ENCODE data around the gene RGS11.

RGS11 gene

DNA sequence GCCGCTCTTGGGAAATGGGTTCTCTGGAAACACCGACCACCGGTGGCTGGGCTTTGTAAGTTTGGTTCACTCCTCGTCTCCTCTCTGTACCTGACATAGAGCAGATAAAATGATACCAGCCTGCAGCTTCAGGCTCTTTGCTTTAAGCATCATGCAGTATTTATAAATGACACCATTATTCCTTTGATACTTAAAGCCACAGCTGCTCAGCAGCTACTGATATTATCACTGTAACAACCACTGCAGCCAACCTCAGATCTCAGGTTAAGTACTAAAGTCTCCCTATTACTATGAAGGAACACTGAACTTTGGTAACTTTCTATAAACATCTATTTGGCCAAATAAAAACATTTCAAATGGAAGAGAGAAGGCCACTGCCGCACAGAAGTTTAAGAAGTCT is 41.8 kb upstream of the RGS11 start:
- TF ChIP-seq, protein P1, sequence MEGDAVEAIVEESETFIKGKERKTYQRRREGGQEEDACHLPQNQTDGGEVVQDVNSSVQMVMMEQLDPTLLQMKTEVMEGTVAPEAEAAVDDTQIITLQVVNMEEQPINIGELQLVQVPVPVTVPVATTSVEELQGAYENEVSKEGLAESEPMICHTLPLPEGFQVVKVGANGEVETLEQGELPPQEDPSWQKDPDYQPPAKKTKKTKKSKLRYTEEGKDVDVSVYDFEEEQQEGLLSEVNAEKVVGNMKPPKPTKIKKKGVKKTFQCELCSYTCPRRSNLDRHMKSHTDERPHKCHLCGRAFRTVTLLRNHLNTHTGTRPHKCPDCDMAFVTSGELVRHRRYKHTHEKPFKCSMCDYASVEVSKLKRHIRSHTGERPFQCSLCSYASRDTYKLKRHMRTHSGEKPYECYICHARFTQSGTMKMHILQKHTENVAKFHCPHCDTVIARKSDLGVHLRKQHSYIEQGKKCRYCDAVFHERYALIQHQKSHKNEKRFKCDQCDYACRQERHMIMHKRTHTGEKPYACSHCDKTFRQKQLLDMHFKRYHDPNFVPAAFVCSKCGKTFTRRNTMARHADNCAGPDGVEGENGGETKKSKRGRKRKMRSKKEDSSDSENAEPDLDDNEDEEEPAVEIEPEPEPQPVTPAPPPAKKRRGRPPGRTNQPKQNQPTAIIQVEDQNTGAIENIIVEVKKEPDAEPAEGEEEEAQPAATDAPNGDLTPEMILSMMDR (IDR thresholded peaks at IDR 0.05; ENCODE audit: low read depth, low read length) = no peak
- H3K4me3 ChIP-seq (ENCODE audit: low read depth, low read length) = no peak overlapping the region

DNA sequence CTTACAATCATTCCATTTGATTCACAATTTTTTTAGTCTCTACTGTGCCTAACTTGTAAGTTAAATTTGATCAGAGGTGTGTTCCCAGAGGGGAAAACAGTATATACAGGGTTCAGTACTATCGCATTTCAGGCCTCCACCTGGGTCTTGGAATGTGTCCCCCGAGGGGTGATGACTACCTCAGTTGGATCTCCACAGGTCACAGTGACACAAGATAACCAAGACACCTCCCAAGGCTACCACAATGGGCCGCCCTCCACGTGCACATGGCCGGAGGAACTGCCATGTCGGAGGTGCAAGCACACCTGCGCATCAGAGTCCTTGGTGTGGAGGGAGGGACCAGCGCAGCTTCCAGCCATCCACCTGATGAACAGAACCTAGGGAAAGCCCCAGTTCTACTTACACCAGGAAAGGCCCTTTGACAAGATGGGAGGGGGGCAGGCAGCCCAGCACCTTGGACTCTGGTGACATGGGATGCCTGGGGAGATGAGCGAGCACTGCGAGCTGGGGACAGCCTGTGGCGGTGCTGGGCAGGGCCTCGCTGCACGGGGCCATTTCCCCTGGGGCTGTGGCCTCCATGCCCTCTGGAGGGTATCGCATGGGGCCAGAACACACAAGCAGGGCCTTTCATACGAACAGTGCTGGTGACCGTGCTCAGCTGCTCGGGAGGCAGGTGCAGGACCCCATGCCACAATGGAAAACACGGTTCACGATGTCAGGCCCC is 41.2 kb upstream of the RGS11 start:
- TF ChIP-seq, protein P1 (IDR thresholded peaks at IDR 0.05; ENCODE audit: low read depth, low read length) = no peak
- no peak overlapping the region for H3K4me3 ChIP-seq (ENCODE audit: low read depth, low read length)

DNA sequence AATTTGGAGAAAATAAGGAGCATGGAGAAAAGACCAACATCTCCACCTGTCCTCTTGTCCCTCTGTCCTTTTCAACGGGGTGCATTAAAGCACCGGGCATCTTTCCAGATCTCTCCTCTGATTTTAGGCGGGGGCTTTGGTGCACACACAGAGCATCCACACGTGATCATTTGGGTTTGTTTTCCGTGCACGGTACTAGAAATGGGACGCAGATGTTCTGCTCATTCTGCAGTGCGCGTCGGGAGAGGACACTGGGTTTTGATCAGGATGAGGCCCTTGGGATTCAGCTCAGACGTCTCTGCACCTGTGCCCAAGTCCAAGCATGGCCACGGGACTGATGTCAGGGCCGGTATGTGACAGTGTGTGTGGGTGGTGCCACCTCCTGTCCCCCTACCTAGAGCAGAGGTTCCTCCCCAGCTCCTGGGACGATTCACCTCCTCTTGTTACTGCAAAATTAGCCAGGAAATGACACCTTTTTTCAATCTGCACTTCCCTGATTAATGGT is 39.1 kb upstream of the RGS11 start:
- TF ChIP-seq, protein P1 (IDR thresholded peaks at IDR 0.05; ENCODE audit: low read depth, low read length) = no peak
- H3K4me3 ChIP-seq (ENCODE audit: low read depth, low read length) = no peak overlapping the region

DNA sequence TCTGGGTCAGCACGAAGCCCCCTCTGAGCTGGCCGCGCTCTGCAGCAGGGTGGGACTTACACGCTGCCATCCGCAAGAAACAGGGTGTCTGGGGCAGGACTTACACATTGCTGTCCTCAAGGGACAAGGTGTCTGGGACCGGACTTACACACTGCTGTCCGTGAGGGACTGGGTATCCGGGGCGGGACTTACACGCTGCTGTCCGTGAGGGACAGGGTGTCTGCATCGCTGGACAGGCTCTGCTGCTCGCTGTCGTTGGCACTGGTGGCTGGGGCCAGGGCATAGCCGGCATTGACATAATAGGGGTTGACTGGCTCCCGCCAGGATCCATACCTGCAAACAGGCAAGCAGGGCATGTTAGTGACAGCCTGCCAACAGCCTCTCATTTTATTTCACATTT is 38.6 kb upstream of the RGS11 start:
- TF ChIP-seq, protein P1 (IDR thresholded peaks at IDR 0.05; ENCODE audit: low read depth, low read length) = no peak
- no peak overlapping the region for H3K4me3 ChIP-seq (ENCODE audit: low read depth, low read length)

DNA sequence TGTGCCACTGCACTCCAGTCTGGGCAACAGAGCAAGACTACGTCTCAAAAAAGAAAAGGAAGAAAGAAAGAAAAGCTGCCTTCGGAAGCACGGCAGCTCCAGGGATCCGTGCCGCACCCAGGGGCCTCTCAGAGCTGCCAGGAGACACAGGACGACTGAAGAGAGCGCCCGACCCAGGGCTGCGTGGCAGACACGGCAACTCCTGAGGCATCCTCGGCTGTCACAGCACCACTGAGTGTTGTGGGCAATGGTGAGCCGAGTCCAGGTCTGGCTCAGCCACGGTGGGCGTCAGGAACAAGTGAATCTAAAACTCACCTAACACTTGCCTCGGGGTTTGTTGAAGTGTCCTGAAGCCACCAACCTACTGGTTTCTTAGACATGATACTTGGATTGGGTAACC is 36.0 kb upstream of the RGS11 start:
- TF ChIP-seq, protein P1 (IDR thresholded peaks at IDR 0.05; ENCODE audit: low read depth, low read length) = no peak
- no peak overlapping the region for H3K4me3 ChIP-seq (ENCODE audit: low read depth, low read length)

DNA sequence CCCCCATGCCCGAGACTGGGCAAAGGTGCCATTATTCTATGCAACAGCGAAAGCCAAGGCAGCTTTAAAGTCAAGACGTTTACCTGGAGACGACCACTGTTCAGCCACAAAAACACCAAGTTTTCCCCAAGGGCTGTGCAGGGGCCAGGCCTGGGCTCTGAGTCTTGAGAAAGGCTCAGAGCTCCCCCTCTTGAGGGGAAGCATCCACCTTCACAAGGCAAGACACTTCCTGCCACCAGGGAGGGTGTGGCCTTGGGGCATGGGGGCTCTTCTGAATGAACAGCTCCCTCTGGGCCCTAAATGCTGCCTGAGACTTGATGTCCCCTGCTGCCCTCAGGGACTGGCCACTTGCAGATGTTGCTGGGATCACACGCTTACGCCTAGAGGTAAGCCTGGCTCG is 33.7 kb upstream of the RGS11 start:
- TF ChIP-seq, protein P1 (IDR thresholded peaks at IDR 0.05; ENCODE audit: low read depth, low read length) = no peak
- H3K4me3 ChIP-seq (ENCODE audit: low read depth, low read length) = no peak overlapping the region

DNA sequence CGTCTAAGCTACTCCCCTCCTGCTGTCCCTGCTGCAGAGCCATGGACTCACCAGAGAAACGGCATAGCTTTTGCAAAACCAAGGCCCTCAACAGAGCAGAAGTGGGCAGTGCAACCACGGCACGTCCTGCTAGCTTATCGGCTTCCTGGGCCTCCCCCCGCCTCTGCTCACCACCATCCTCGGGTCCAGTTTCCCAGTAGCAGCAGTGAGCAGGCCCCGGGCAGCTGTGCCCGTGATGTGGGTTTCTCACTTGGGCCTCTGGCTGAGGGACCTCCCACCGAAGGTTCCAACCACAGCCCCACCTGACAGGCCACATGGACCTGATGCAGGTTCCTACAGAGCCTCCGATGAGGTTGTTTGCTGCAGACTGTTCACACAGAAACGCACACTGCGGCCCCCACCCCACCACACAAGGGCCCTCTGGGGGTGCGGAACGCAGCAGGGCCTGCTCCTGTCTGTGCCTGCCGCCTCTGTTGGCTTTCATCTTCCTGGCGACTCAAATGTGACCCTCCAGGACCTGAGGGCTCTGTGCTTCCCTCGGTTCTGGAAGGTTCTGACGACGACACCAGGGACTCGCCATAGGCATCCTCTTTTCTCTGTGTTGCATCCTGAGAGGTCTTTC is 32.1 kb upstream of the RGS11 start:
- no peak overlapping the region for H3K4me3 ChIP-seq (ENCODE audit: low read depth, low read length)
- TF ChIP-seq, protein P1 (IDR thresholded peaks at IDR 0.05; ENCODE audit: low read depth, low read length) = no peak
